ENCODE measurements around the gene ZNF239.
"Not testable (repeated sequence)": the region's sequence is repeated elsewhere in the genome, so short reads cannot be mapped to it uniquely, and the experiment has no call there.

The ZNF239 gene

DNA sequence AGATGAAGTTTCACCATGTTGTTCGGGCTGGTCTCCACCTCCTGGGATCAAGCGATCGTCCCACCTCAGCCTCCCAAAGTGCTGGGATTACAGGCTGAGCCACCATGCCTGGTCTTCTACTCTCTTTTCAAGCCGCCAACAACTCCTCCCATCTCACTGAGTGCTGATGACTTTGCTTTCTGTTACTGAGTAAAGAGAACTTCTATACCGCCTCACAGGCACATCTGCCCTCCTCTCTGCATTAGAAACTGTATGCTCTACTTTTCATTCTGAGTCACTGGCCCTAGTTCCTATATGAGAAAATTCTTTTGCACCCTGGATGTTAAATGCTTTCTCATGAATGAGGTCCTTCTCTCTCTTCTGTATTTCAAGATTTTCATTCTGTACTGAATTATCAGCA, 2.2 kb upstream of the ZNF239 start:
- Histone ChIP-seq H3K4me1 (ENCODE audit: control insufficient read depth, insufficient read depth, low read length) (no peaks in the 10 kb centered on the region), H3K27ac (ENCODE audit: low read length) (no peak overlapping the region), H3K9me3 (ENCODE audit: control insufficient read depth, insufficient read depth, low read length) (no peaks in the 10 kb centered on the region), H3K4me3 (ENCODE audit: low read length) (no peak overlapping the region), H3K36me3 (ENCODE audit: control insufficient read depth, insufficient read depth, low read length) (no peaks in the 10 kb centered on the region), H3K27me3 (ENCODE audit: control insufficient read depth, insufficient read depth, low read length) (peaks cover 2% of the 10 kb centered on the region; the same call in 1 of the 2 replicates)
- WGBS (ENCODE audit: insufficient coverage, insufficient read length): no CpG with 5 or more reads among the region's 5 CpGs
- DNase-seq (ENCODE audit: low read depth, low spot score): no peak

DNA sequence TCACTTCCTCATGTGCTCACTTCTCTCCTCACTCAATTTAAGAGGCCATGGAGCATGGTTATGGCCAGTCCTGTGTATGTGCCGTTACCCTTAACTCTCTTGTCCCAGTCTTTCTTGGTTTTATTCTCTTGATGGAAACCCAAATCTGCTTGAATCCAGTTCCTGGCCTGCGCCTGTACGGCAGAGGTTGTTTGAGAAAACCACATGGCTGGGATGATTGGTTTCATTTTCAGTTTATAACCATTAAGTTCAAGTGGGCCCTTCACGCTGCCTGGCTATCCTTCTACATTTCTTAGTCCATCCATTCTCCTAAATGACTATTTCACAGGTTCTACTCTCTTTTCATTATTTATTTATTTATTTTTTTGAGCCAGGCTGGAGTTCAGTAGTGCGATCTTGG, 1.6 kb upstream of the ZNF239 start:
- WGBS (ENCODE audit: insufficient coverage, insufficient read length): no CpG with 5 or more reads among the region's 5 CpGs

DNA sequence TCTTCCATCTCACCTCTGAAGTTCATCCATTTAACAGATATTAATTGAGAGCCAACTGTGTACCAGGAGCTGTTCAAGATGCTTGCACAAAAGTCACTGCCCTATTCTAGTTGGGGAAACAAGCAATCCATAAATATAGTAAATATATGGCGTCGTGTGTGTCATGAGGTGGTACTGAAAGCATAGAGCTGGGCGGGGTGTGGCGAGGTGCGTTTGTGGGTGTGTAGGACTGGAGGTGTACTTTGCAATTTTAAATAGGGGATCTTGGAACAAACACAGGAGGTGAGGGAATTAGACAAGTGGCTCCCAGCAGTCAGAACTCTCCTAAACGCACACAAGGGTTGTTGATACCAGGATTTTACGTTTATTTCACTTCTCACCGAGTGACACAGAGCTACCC, 490 bp upstream of the ZNF239 start:
- WGBS (ENCODE audit: insufficient coverage, insufficient read length): 100% methylated on average over 5 of the region's 8 CpGs
- Histone ChIP-seq H3K4me3 (ENCODE audit: low read length) (no peak overlapping the region), H3K4me1 (ENCODE audit: control insufficient read depth, insufficient read depth, low read length) (no peaks in the 10 kb centered on the region), H3K27ac (ENCODE audit: low read length) (no peak overlapping the region), H3K9me3 (ENCODE audit: control insufficient read depth, insufficient read depth, low read length) (no peaks in the 10 kb centered on the region), H3K36me3 (ENCODE audit: control insufficient read depth, insufficient read depth, low read length) (no peaks in the 10 kb centered on the region), H3K27me3 (ENCODE audit: control insufficient read depth, insufficient read depth, low read length) (peaks cover 2% of the 10 kb centered on the region; the same call in 1 of the 2 replicates)
- DNase-seq (ENCODE audit: low read depth, low spot score): no peak

More for the DNA sequence above, 1.6 kb upstream of the ZNF239 start:
- Histone ChIP-seq H3K9me3 (ENCODE audit: control insufficient read depth, insufficient read depth, low read length) (no peaks in the 10 kb centered on the region), H3K4me1 (ENCODE audit: control insufficient read depth, insufficient read depth, low read length) (no peaks in the 10 kb centered on the region), H3K27ac (ENCODE audit: low read length) (no peak overlapping the region), H3K27me3 (ENCODE audit: control insufficient read depth, insufficient read depth, low read length) (peaks cover 2% of the 10 kb centered on the region; the same call in 1 of the 2 replicates), H3K36me3 (ENCODE audit: control insufficient read depth, insufficient read depth, low read length) (no peaks in the 10 kb centered on the region), H3K4me3 (ENCODE audit: low read length) (no peak overlapping the region)
- no peak for DNase-seq (ENCODE audit: low read depth, low spot score)

DNA sequence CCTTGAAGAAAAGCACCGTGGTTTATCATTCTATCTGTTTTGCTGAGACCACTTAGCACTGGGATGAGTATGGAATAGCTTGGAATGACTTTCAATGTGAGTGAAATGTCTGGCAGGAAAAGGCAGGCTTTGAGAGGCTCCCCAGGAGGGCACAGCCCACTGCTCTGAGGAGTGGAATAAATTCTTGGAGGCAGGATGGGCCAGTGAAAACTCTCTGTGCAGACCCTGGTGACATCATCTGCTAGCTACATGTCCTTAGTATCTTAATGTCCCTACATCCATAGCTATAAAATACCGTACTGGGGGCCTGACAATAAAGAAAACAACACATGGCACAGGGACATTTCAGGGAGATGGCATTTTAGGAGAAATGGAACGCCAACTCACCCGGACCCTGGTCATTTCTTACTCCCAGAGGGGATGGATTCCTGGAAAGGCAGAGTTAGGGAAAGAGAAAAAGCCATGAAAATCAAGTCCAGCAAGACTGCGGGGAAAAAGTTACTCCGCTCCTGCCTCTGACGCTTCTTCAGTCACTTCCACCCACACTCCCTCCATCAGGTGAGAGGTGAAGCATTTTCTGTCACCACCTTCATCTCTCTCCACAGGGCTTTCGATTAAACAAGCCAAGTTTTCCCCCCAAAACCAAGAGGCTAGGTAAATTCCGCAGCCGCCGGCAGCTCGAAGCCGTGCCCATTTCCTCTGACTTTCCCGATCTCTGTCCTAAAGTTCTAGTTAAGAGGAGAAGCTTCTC, 991 bp downstream of the ZNF239 start:
- WGBS (ENCODE audit: insufficient coverage, insufficient read length): no CpG with 5 or more reads among the region's 14 CpGs
- no peaks in the 10 kb centered on the region for H3K36me3 ChIP-seq (ENCODE audit: control insufficient read depth, insufficient read depth, low read length)
- H3K4me1 ChIP-seq (ENCODE audit: control insufficient read depth, insufficient read depth, low read length): no peaks in the 10 kb centered on the region
- H3K9me3 ChIP-seq (ENCODE audit: control insufficient read depth, insufficient read depth, low read length): no peaks in the 10 kb centered on the region
- H3K4me3 ChIP-seq (ENCODE audit: low read length): peak overlapping the region; percentile 76; the same call in 1 of the 2 replicates
- H3K27me3 ChIP-seq (ENCODE audit: control insufficient read depth, insufficient read depth, low read length): peaks cover 2% of the 10 kb centered on the region; the same call in 1 of the 2 replicates
- no peak overlapping the region for H3K27ac ChIP-seq (ENCODE audit: low read length)
- no peak for DNase-seq (ENCODE audit: low read depth, low spot score)

DNA sequence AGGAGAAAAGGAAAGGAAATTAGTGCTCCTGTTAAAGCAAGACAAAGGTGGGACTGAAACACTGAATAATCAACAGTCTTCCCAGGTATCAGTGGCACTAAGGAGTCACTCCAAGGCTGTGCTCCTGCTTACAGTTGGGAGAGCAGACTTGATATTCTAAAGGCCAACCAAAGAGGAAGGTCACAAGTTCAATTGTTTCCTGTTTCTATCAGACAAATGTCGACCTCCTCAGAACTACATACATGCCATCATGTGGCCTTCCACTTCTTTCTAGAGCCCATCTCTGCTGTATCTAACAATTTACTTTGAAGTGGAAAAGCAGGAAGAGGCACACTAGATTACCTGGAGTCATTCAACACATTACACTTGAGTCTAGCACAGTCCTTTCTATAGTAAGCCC, 3.4 kb downstream of the ZNF239 start:
- H3K9me3 ChIP-seq (ENCODE audit: control insufficient read depth, insufficient read depth, low read length): no peaks in the 10 kb centered on the region
- no peak overlapping the region for H3K27ac ChIP-seq (ENCODE audit: low read length)
- DNase-seq (ENCODE audit: low read depth, low spot score): no peak
- peaks cover 2% of the 10 kb centered on the region; the same call in 1 of the 2 replicates for H3K27me3 ChIP-seq (ENCODE audit: control insufficient read depth, insufficient read depth, low read length)
- no peaks in the 10 kb centered on the region; the same call in 1 of the 2 replicates for H3K36me3 ChIP-seq (ENCODE audit: control insufficient read depth, insufficient read depth, low read length)
- no peak overlapping the region for H3K4me3 ChIP-seq (ENCODE audit: low read length)
- WGBS (ENCODE audit: insufficient coverage, insufficient read length): no CpG with 5 or more reads among the region's 1 CpG
- H3K4me1 ChIP-seq (ENCODE audit: control insufficient read depth, insufficient read depth, low read length): no peaks in the 10 kb centered on the region

DNA sequence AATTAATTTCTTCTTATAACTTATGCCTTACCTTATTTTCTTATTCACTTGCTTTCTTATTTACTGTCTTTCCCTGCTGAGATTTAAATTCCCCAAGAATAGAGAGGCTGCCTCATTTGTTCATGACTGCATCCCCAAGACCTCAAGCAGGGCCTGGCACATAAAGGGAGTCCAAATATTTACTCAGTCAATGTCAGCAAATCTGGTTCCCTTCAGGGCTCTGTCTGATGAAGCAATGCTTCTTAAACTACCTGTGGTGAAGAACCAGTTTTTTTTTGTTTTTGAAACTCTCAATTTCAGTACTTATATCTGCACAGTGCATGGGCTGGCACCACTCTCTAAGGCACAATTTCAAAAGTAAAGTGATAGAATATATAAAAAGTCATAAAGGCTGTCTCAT, 4.7 kb downstream of the ZNF239 start:
- no peaks in the 10 kb centered on the region for H3K27me3 ChIP-seq (ENCODE audit: control insufficient read depth, insufficient read depth, low read length)
- no peaks in the 10 kb centered on the region; the same call in 1 of the 2 replicates for H3K36me3 ChIP-seq (ENCODE audit: control insufficient read depth, insufficient read depth, low read length)
- H3K4me1 ChIP-seq (ENCODE audit: control insufficient read depth, insufficient read depth, low read length): no peaks in the 10 kb centered on the region
- no peak overlapping the region for H3K27ac ChIP-seq (ENCODE audit: low read length)
- no peaks in the 10 kb centered on the region for H3K9me3 ChIP-seq (ENCODE audit: control insufficient read depth, insufficient read depth, low read length)
- H3K4me3 ChIP-seq (ENCODE audit: low read length): no peak overlapping the region
- DNase-seq (ENCODE audit: low read depth, low spot score): no peak

DNA sequence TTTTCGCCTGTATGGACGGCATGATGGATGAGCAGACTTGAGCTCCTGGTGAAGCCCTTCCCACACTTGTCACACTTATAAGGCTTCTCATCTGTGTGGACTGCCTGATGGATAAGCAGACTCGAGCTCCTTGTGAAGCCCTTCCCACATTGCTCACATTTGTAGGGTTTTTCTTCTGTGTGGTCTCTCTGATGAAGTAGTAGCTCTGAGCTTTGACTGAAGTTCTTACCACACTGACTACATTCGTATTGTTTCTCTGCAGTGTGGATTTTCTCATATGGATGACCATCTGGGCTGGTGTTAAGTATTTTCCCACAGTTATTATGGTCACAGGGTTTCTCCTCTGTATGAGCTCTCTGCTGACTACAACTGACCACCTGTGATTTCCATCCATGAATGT, 17.2 kb downstream of the ZNF239 start:
- Histone ChIP-seq H3K36me3 (ENCODE audit: control insufficient read depth, insufficient read depth, low read length) (peaks cover 23% of the 10 kb centered on the region), H3K27me3 (ENCODE audit: control insufficient read depth, insufficient read depth, low read length) (no peaks in the 10 kb centered on the region), H3K9me3 (ENCODE audit: control insufficient read depth, insufficient read depth, low read length) (peaks cover 7% of the 10 kb centered on the region), H3K4me1 (ENCODE audit: control insufficient read depth, insufficient read depth, low read length) (no peaks in the 10 kb centered on the region), H3K4me3 (ENCODE audit: low read length) (no peak overlapping the region), H3K27ac (ENCODE audit: low read length) (no peak overlapping the region)
- no CpG with 5 or more reads among the region's 4 CpGs for WGBS (ENCODE audit: insufficient coverage, insufficient read length)
- no peak for DNase-seq (ENCODE audit: low read depth, low spot score)

DNA sequence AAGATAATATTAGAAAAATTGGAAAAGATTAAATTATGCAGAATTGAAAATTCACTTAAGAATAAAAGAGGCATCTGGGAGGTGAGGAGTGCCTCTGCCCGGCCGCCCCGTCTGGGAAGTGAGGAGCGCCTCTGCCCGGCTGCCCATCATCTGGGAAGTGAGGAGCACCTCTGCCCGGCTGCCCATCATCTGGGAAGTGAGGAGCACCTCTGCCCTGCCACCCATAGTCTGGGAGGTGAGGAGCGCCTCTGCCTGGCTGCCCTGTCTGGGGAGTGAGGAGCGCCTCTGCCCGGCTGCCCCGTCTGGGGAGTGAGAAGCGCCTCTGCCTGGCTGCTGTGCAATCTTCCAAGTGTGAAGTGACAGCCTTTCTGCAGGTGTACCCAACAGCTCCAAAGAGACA, 30.7 kb downstream of the ZNF239 start:
- not testable (repeated sequence) for H3K9me3 ChIP-seq (ENCODE audit: control insufficient read depth, insufficient read depth, low read length); DNase-seq (ENCODE audit: low read depth, low spot score); H3K27me3 ChIP-seq (ENCODE audit: control insufficient read depth, insufficient read depth, low read length); H3K4me1 ChIP-seq (ENCODE audit: control insufficient read depth, insufficient read depth, low read length); H3K27ac ChIP-seq (ENCODE audit: low read length); H3K36me3 ChIP-seq (ENCODE audit: control insufficient read depth, insufficient read depth, low read length); H3K4me3 ChIP-seq (ENCODE audit: low read length)
- WGBS (ENCODE audit: insufficient coverage, insufficient read length): no CpG with 5 or more reads among the region's 11 CpGs

DNA sequence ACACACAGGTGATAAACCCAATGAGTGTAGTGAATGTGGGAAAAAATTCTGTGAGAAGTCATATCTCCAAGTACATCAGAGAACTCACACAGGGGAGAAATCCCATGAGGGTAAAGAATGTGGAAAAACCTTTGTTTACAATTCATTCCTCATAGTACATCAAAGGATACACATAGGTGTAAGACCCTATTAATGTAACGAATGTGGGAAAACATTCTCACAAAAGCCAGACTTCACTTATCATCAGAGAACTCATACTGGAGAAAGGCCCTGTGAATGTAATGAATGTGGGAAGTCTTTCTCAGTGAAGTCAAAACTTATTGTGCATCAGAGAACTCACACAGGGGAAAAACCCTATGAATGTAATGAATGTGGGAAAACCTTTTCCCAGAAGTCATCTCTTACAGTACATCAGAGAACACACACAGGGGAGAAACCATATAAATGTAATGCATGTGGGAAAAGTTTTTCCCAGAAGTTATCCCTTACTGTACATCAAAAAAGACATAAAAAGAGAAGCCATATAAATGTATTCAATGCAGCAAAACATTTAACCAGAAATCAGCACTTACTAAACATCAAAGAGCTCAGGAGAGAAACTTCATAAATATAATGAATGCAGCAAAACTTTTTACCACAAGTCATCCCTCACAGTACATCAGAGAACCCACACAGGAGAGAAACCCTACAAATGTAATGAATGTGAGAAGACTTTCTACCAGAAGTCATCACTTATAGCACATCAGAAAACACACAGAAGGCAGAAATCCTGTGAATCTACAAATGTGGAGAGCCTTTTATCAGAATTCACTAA, 49.8 kb downstream of the ZNF239 start:
- no peak for DNase-seq (ENCODE audit: low read depth, low spot score)
- no peak overlapping the region for H3K27ac ChIP-seq (ENCODE audit: low read length)
- no peaks in the 10 kb centered on the region for H3K36me3 ChIP-seq (ENCODE audit: control insufficient read depth, insufficient read depth, low read length)
- H3K4me3 ChIP-seq (ENCODE audit: low read length): no peak overlapping the region
- no peaks in the 10 kb centered on the region for H3K27me3 ChIP-seq (ENCODE audit: control insufficient read depth, insufficient read depth, low read length)
- no CpG with 5 or more reads among the region's 1 CpG for WGBS (ENCODE audit: insufficient coverage, insufficient read length)
- H3K9me3 ChIP-seq (ENCODE audit: control insufficient read depth, insufficient read depth, low read length): peaks cover 2% of the 10 kb centered on the region; the same call in 1 of the 2 replicates
- no peaks in the 10 kb centered on the region for H3K4me1 ChIP-seq (ENCODE audit: control insufficient read depth, insufficient read depth, low read length)

Data from iPS DF 6.9 (cell line).